HG03139 (cell line): ENCODE measurements around the gene STAT5B.
"Not testable (repeated sequence)": the region's sequence is repeated elsewhere in the genome, so short reads cannot be mapped to it uniquely, and the experiment has no call there.

ENCODE experiments used
- ATAC-seq: cut with Tn5 transposase; IDR thresholded peaks from one replicate; pipeline ENCODE4 v1.9.1; 2021; ENCODE audit not compliant: unreplicated experiment

The STAT5B gene

GRCh38 chr17:42199416-42200011 lies 76.7 kb downstream of the STAT5B start:
- ATAC-seq, result no peak

- ATAC-seq, result no peak
Measured at GRCh38 chr17:42198897-42199296, 77.3 kb downstream of the STAT5B start.

GRCh38 chr17:42197564-42198156 lies 78.5 kb downstream of the STAT5B start:
- ATAC-seq, result no peak

GRCh38 chr17:42193969-42194899 lies 82.0 kb downstream of the STAT5B start, which contains the start of gene GHDC:
Gene GHDC (minus strand): TSS chr17:42194494. CDS start chr17:42193581, 913 bp downstream.
- peak; percentile 58 for ATAC-seq

GRCh38 chr17:42193216-42193968 lies 82.8 kb downstream of the STAT5B start:
- no peak for ATAC-seq

GRCh38 chr17:42192189-42193126 lies 83.7 kb downstream of the STAT5B start:
- ATAC-seq, result no peak

GRCh38 chr17:42191275-42191608 lies 84.9 kb downstream of the STAT5B start:
- no peak for ATAC-seq

GRCh38 chr17:42190491-42191274 lies 85.5 kb downstream of the STAT5B start:
- ATAC-seq, result no peak

GRCh38 chr17:42189651-42189965 lies 86.6 kb downstream of the STAT5B start:
- ATAC-seq, result no peak

- ATAC-seq, result no peak
Measured at GRCh38 chr17:42188749-42189650, 87.2 kb downstream of the STAT5B start.

GRCh38 chr17:42187833-42188232 lies 88.4 kb downstream of the STAT5B start:
- ATAC-seq, result no peak

- not testable (repeated sequence) for ATAC-seq
Measured at GRCh38 chr17:42186191-42186590, 90.0 kb downstream of the STAT5B start.

GRCh38 chr17:42185621-42185930 lies 90.6 kb downstream of the STAT5B start:
- no peak for ATAC-seq

GRCh38 chr17:42184713-42185620 lies 91.2 kb downstream of the STAT5B start, which contains the start of gene HCRT:
Gene HCRT (minus strand): TSS chr17:42185452. CDS start chr17:42185365, 87 bp downstream.
- no peak for ATAC-seq

GRCh38 chr17:42183741-42184711 lies 92.2 kb downstream of the STAT5B start:
- peak; percentile 67 for ATAC-seq
